NCI-H774 (cell line): ENCODE results near the gene AMMECR1.
"Not testable (repeated sequence)": the region's sequence is repeated elsewhere in the genome, so short reads cannot be mapped to it uniquely, and the experiment has no call there.

ENCODE experiments used
- DNase-seq: peaks from one replicate; lab custom pipeline; 2025; lab: John Stamatoyannopoulos, UW

The AMMECR1 gene

DNA sequence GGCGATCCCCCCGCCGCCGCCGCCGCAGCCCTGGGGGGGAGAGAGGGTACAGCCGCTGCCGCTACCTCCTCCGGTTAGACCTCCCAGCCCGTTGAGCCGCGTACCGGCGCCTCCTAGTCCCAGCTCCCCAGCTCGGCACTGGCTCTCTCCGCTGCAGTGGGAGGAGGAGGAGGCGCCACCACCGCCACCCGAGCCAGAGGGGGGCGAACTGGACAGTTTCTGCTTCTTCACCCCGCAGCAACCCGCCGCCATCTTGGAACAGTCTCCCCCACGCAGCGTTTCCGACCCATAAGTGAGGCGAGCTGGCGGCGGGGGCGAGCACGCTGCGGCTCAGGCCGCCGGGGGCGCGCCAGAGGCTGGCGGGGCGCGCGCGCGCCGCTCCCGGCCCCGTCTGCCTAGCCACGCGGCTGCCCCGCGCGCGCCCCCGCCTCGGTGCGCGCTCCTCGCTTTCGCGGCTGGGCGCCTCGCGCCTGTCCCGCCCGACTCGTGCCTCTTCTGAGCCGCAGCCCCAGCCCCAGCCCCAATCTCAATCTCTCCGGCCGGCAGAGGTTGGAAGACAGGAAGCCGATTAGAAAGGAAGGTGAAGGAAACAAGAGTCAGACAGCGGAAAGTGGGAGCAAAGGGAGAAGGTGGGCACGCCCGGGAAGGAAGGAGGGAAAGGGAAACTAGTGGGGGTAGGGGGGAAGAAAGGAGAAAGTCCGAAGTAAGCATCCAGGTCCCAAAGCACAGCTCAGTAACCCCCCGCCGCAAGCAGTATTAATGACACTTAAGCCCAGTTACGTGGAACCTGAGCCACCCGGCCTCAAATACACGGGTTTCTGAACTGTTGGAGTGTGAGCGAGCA is at the start of gene AMMECR1:
TSS of gene AMMECR1 (minus strand) at position 266 of the 844 bp plus-strand sequence. CDS start at position 252, 14 bp downstream.
- DNase-seq, result peak; percentile 90

DNA sequence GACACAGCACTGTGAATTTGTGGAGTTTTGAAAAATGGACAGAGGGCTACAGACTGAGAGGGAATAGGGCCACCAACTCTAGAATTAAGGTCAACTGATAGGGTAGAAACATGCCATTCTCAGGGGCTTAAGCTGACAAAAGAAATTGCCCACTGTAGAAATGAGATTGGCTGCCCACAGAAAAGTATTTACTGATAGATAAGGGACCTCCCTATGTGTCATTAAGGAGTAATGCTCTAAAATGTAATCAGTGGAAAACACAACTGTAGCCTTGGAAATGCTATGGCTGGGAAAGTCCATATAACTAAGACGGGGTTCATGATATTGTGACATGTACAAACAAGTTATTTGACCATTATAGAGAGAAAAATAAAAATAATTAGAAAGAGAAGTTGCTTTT is 45.4 kb upstream of the AMMECR1 start:
- DNase-seq, result no peak

DNA sequence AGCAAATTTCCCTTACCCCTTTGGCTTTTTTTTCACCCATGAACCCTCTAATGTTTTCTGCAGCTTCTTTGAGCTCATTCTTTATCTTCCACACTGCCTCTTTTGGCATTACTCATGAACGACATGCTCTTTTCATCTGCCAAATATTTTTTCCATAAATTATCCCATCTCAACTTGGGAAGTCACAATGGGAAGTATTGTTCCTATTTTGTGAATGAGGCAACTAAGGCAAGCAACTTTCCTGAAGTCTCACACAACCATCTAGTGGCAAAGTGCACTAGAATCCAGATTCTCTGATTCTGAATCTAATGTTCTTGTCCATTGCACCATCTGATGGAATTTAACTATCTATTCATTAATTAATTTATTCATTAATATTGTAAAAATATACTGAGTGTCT is 41.4 kb upstream of the AMMECR1 start:
- no peak for DNase-seq

DNA sequence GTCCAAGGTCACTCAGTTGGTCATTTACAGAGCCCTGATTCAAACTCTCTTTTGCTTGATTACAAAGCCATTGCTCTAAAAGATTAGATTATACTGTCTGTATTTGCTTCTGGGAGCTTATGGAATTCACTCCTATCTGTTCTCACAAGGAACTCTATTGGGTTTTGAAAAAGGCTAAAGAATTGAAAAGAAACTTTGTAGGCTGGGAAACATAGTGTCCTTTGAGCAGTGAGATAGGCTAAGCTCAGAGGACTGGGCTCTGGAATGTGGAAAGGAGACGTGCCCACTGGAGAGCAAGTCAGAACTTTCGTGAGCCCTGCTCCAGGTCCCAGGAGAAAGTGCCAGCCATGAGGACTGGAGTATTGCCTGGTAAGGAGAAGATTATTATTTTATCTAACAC is 40.7 kb upstream of the AMMECR1 start, which contains the start of gene RTL9:
TSS of gene RTL9 (plus strand) at position 301 of the 400 bp plus-strand sequence. CDS start 91,770 bp downstream, outside the sequence.
- DNase-seq, result no peak

DNA sequence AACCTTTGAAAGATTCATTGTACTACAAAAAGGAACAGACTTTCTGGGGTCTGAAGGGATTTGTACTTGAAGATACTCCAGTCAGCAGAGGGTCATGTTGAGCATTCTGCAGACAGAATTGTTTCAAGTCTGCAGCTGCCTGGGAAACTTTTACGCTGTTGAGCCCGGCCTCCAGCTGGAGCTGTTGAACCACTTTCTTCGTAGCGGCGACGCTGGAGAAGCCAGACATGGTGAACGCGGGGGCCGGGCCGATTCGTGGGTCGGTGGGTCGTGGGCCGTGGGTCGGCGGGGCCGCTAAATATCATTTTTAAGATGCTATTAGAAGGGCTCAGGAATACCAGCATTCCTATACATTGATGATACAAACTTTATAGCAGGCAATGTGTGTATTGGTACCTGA is 28.8 kb upstream of the AMMECR1 start:
- DNase-seq, result no peak

DNA sequence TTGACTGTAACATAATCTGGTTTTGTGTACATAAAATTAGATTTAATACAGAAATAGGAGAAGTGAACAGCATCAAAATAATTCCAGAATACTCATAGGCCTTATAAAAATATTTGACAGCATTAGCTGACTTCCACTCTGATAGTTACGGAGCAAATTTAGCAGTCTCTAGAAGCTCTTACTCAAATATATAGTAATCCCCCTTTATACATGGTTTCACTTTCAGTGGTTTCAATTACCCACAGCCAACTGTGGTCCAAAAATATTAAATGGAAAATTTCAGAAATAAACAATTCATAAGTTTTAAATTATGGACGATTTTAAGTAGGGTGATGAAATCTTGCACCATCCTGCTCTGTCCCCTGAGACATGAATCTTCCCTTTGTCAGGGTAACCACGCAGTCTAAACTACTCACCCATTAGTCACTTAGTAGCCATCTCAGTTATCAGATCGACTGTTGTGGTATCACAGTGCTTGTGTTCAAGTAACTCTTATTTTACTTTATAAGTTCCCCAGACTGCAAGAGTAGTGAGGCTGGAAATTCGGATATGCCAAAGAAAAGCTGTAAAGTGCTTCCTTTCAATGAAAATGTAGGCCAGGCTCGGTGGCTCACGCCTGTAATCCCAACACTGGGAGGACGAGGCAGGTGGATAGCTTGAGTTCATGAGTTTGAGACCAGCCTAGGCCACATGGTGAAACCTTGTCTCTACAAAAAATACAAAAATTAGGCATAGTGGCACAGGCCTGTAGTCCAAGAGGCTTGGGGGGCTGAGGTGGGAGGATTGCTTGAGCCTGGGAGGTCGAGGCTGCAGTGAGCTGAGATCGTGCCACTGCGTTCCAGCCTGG is 23.5 kb upstream of the AMMECR1 start:
- DNase-seq, result no peak

DNA sequence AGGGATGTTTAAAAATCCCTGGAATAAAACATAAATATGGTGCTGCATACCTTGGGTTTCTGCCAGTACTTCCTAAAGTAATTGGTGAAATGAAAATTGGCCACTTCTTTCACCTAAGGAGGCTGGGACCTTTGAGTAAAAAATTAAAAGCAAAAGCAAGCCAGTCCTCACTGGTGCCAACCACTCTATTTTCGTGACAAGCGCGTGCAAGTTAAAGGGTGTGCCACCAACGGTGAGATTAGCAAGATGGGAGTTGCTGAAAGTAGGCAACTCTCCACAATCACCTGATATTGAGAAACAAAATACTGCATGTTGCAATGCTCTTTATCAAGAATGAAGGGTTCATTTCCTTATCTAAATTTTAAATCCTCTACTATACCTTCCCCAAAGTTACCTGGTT is 21.1 kb upstream of the AMMECR1 start:
- no peak for DNase-seq

DNA sequence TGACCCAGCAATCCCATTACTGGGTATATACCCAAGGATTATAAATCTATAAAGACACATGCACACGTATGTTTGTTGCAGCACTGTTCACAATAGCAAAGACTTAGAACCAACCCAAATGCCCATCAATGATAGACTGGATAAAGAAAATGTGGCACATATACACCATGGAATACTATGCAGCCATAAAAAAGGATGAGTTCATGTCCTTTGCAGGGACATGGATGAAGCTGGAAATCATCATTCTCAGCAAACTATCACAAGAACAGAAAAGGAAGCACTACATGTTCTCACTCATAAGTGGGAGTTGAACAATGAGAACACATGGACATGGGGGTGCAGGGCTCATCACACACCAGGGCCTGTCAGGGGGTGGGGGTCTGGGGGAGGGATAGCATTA is 15.6 kb upstream of the AMMECR1 start:
- not testable (repeated sequence) for DNase-seq

DNA sequence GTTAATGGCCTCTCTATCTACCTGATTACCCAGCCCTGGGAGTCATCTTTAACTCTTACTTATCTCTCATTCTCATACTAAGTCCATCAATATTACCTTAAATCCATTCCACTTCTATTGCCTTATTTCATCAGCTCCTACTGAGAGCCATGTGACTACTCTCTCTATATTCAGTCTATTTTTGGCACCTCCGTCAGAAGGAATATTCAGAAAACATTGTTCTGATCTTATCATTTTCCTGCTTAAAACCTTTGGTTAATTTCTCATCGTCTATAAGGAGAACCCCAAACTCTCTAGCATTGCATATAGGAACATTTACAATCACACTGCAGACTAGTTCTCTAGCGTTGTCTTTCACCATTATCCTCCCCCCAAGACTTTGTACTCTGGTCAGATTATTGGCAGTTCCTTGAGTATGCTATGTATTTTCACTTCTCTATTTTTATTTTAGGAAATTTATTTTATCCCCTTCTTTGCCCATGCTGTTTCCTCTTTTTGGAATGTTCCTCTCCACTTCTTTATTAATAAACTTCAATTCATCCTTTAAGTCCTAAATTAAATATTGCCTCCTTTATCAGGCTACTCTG is 13.7 kb upstream of the AMMECR1 start:
- DNase-seq, result no peak

DNA sequence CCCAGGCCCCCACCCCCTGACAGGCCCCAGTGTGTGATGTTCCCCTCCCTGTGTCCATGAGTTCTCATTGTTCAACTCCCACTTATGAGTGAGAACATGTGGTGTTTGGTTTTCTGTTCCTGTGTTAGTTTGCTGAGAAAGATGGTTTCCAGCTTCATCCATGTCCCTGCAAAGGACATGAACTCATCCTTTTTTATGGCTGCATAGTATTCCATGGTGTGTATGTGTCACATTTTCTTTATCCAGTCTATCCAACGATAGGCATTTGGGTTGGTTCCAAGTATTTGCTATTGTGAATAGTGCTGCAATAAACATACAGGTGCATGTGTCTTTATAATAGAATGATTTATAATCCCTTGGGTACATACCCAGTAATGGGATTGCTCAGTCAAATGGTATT is 10.7 kb upstream of the AMMECR1 start:
- not testable (repeated sequence) for DNase-seq

DNA sequence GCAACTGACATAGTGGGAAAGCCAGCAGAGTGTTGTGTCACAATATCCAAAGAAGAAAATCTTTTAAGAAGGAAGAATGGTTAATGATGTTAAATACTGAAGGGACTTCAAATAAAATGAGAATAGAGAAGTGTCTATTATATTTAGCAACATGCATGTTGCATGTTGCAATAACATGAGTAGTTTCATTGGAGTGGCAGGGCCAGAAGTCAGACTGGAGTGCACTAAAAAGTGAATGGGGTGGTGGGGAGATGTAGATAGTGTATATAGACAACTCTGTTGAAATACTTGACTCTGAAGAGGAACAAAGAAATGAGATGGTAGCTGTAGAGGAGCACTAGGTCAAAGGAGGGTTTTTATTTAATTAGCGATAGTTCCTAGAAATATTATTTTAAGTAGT is 9.5 kb upstream of the AMMECR1 start:
- DNase-seq, result no peak

DNA sequence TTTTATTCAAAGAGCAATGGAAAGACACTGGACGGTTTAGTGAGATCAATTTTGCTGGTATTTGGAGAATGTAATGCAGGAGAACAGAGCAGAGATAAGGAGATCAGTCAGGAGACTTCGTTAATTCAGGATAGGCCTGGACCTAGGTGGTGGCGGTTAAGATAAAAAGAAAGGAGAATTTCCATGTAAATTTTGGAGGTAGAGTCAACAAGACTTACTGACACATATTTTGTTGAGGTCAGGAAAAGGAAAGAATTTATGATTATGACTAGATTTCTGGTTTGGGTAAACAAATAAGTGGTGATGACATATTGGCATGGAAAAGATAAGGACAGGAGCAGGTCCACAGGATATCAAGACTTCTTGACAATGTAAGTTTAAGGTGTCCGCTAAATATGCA is 8.8 kb upstream of the AMMECR1 start:
- DNase-seq, result no peak

DNA sequence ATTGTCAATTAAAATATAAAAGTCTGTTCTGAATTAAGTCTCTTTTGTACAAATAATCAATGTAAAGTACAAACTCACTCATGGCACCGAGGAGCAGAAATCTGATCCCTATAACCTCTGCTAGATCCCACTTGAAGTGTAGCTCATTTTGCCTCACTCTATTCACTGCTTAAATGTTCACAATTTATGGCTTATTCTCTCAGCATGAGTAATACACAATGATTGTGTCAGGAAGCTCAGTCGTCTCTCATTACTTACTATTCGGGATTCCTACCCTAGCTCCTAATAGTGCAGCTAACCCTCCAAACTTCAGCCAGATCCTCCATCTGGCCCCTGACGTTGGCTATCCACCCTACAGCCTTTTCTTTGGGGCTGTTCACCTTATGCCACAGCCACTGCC is 4.7 kb upstream of the AMMECR1 start:
- no peak for DNase-seq

DNA sequence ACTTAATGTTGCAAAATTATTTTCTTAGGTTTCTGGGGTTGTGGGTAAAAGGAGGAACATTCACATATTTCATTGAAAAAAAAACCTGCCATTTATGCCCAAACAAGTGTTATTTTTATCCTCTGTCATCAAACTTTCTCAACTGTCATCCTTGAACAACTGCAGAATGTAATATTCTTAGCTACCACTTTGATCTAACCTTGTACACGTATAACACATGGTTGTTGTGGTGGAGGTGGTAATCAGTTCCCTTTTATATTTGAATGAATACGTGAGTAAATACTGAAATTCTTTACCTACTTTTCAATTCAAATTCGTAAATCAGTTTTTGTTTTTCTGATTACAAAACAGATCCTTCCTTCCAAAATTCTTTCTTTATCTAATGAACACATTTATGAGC is 3.8 kb upstream of the AMMECR1 start:
- DNase-seq, result no peak

DNA sequence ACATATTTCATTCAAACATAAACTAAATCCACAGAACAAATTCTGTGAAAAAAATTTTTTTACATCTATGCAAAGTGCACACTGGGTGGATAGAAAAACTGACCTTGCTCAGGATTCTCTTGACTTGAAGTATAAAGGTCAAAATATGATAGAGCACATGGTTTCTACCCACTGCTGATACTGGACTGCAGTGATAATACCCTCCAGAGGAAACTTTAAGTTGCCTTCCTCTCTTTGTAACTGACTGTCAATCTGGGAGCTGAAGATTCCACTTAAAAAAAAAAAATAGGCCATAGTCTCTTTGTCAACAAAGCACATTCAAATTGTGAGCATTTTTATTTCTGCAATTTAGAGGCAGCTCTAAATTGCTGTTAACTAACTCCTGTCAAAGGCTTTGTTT is 3.2 kb upstream of the AMMECR1 start:
- DNase-seq, result no peak

DNA sequence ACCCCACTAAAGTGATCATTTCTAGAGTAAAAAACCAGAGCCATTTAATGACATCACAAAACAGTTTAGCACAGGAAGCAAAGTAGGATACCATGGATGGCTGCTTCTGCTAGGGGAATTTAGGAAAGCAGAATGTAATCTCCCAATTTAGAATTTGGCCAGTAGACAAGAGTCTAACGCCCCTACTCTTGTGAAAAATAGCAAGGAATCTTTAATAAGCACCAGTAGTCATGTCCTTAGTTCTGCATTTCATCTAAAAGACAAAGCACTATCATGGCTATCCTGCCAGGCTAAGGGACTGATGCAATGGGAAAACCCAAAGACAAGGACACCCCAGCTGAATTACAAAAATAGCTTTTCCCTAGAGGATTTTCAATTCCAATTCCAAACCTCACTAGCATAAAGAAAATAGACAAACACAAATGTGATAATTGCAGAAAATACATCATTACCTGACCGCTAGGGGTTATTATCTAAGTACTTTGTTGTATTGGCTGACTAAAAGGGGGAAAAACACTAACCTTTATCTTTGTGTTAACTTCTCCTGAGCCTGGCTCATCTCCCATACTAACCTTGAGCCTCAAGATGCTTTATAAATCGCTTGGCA is 2.6 kb upstream of the AMMECR1 start:
- no peak for DNase-seq

DNA sequence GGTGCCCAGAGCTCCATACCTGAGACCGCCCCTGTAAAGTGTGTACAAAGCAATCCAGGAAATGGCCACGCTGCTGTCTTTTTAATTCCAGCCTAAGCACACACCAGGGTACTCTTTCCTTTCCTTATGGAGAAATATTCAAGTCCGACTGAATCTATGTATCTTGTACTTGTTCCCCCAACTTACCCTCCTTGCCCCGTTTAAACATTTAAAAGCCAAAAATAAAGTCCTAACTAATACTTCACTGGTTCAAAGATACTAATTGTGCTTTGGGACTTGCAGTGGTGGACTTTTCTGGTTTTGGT is 731 bp upstream of the AMMECR1 start:
- peak; percentile 65 for DNase-seq

DNA sequence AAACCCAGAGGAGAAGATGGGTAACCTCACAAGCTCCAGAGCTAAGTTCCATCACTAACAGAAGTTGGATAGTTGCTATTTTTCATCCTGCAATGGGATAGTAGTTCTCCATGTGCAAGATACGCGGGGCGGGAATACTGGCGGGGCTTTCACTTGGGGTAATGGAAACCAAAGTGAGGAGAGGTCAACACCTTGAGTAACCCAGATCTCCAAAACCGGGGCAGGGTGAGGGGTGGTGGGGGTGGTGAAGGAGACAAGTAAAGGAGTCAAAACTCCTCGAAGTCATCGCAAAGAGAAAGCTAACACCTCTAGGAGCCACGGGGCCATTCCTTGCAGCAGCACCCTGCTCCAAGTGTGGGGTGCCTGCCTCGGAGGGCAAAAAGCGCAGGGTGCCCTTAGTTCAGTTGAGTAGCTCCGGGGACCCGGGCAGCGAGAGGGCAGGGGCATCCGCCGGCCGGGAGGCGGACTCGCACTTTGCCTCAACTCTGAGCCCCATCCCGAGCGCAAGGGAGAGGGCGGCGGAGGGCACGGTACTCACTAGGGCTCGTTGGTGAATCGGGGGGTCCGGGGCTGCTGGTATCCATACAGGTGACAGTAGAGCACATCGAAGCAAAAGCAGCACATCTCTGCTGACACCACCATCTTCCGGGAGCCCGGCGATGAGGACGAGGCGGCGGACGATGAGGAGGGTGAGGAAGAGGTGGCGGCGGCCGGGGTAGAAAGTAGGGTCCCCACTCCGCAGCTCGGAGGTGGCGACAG is 645 bp downstream of the AMMECR1 start:
- DNase-seq, result no peak

DNA sequence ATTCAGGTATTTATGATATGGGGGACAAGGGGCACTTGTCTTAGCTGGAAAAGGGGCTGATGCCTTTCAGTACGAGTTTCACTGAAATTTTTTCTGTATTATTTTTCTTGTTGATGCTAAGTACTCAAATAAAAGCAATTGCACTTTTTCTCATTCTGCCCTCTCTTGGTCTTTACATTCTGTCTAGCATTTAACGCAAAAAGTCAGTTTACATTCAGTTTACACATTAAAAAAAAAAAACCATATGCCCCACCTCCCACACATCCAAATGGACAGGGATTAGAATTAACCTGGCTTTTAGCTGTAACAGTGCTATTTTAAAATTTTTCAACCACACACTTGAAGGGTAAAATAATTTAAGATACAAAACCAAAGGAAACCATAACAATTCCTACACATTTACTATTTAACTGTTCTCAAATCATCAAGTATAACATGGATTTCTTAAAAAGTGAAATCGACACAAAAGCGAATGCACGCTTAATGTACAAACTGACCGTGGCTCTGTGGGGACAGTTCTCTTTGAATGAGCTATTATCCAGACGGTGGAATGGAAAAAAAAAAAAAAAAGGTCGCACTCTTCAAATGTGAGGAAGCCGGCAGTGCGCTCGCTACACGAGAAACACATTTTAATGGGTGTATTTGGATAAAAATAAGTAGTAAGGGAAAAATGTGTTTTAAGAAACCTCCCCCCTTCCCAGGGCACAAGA is 1.4 kb downstream of the AMMECR1 start:
- no peak for DNase-seq

DNA sequence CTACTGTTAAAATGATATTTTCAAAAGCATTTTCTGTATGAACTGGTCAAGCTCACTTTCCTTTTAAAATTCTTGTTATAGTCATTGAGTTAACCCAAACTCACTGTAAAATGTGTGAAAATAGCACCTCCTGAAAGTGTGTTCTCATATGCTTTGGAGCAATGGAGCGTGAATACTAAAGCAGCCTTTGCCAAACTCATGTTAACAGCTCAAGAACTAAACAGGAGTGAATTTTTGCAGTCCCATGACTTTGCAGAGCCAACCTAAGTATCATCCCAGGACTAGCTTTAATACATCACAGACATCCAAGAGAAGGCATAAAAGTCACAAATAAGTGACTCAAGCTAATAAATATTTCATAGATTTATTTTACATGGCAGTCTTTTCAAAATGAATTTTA is 2.3 kb downstream of the AMMECR1 start:
- DNase-seq, result no peak
